ENCODE results near the gene TYSND1.

DNA sequence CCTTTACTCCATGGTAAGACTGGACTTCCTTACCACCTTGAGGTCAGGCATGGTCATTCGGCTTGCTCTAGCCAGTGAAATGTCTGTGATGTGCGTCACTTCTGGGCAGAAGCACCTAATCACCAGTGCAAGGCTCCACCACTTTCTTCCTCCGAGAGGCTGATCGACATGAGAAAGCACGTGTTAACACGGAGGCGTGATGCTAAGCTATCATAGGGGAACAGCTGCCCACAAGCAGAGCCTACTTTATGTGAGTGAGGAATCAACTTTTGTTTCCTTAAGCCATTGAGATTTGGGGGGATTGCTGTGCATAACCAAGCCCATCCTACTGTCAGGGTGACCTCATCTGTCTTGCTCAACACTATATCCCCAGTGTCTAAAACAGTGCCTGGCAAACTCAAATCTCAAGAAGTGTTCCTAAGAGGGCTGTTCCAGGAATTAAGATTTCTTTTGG is 46.9 kb upstream of the TYSND1 start:
- TF ChIP-seq, protein P1, sequence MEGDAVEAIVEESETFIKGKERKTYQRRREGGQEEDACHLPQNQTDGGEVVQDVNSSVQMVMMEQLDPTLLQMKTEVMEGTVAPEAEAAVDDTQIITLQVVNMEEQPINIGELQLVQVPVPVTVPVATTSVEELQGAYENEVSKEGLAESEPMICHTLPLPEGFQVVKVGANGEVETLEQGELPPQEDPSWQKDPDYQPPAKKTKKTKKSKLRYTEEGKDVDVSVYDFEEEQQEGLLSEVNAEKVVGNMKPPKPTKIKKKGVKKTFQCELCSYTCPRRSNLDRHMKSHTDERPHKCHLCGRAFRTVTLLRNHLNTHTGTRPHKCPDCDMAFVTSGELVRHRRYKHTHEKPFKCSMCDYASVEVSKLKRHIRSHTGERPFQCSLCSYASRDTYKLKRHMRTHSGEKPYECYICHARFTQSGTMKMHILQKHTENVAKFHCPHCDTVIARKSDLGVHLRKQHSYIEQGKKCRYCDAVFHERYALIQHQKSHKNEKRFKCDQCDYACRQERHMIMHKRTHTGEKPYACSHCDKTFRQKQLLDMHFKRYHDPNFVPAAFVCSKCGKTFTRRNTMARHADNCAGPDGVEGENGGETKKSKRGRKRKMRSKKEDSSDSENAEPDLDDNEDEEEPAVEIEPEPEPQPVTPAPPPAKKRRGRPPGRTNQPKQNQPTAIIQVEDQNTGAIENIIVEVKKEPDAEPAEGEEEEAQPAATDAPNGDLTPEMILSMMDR (conservative IDR thresholded peaks at IDR 0.05; ENCODE audit: low read length) = no peak
- no peak for TF ChIP-seq EZH2phosphoT487 (IDR thresholded peaks at IDR 0.05; ENCODE audit: borderline replicate concordance, low read depth, low read length)

Data from OCI-LY7 (cell line).